Measurements from ENCODE around the gene TMEM151B.

DNA sequence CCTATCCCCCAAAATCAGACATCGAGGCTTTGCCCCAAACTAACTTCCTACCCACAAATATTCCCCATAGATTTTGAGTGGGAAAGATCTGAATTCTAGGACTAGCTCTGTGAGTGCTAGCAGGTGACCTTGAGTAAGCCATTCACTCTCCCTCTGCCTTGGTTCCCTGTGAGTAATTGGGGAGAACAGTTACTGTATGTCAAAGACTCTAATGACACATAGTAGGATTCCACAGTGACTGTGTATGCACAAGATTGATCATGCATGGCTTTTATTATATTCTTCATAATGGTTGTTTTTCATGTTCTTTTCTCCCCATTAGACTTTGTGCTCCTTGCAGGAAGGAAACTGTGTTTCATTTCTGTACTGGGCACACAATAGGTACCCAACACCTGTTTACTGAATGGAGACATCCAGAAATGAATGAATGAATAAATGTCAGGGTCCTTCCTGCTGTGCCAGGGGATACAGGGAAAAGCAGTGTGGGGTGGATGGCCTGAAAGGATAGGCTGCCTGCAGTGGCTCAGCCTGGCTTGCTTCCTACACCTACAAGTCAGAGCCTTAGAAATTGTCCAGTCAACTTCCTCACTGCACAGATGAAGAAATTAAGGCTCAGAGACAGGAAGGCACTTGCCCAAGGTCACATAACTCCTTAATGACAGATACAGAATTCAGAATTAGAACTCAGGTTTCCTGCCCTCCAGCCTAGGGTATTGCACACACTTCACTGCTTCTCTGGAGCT, 901 bp upstream of the TMEM151B start:
- TF ChIP-seq, protein P1, sequence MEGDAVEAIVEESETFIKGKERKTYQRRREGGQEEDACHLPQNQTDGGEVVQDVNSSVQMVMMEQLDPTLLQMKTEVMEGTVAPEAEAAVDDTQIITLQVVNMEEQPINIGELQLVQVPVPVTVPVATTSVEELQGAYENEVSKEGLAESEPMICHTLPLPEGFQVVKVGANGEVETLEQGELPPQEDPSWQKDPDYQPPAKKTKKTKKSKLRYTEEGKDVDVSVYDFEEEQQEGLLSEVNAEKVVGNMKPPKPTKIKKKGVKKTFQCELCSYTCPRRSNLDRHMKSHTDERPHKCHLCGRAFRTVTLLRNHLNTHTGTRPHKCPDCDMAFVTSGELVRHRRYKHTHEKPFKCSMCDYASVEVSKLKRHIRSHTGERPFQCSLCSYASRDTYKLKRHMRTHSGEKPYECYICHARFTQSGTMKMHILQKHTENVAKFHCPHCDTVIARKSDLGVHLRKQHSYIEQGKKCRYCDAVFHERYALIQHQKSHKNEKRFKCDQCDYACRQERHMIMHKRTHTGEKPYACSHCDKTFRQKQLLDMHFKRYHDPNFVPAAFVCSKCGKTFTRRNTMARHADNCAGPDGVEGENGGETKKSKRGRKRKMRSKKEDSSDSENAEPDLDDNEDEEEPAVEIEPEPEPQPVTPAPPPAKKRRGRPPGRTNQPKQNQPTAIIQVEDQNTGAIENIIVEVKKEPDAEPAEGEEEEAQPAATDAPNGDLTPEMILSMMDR (conservative IDR thresholded peaks at IDR 0.05; ENCODE audit: low read depth, low read length): no peak
- TF ChIP-seq EZH2 (IDR thresholded peaks at IDR 0.05; ENCODE audit: low read length, unreplicated experiment): no peak

Data from PC-3 (cell line).